IPS-15b (cell line): ENCODE measurements around the gene KLC1.

Experiments used
- H3K27me3 ChIP-seq: one replicate; pipeline ENCODE4 v1.6.1; 2013; ENCODE audit warnings: low read length; ENCODE audit not compliant: control insufficient read depth, insufficient read depth
- H3K36me3 ChIP-seq: one replicate; pipeline ENCODE4 v1.6.1; 2013; ENCODE audit warnings: low read length; ENCODE audit not compliant: control insufficient read depth, insufficient read depth
- H3K4me1 ChIP-seq: one replicate; pipeline ENCODE4 v1.6.1; 2013; ENCODE audit warnings: mild to moderate bottlenecking, low read length; ENCODE audit not compliant: control insufficient read depth, insufficient read depth
- H3K4me3 ChIP-seq: one replicate; pipeline ENCODE4 v1.5.1; 2013; ENCODE audit warnings: low read depth, low read length
- H3K9ac ChIP-seq: one replicate; pipeline ENCODE4 v1.6.1; 2013; ENCODE audit warnings: low read depth, mild to moderate bottlenecking, low read length
- H3K9me3 ChIP-seq: one replicate; pipeline ENCODE4 v1.6.1; 2013; ENCODE audit warnings: mild to moderate bottlenecking, low read length; ENCODE audit not compliant: control insufficient read depth, insufficient read depth

The KLC1 gene

DNA sequence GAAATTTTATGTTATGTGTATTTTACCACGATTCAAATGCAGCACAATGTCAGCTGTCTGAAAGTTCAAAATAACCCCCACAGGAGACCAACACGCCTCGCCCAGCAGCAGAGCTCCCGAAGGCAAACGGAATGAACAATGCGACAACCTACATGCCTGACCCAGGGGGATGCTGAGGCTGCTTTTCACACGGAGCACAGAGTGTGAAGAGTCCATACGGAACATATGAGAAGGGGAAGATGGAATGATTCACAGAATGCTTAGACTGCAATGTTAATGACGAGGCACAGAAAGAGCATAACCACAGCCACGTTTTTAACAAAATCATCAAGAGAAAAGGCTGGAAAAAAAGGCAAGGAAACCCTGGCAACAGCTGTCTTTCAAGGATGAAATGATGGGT, 109.2 kb downstream of the KLC1 start:
- Histone ChIP-seq H3K4me1 (no peaks in the 10 kb centered on the region), H3K27me3 (no peaks in the 10 kb centered on the region), H3K36me3 (peaks cover 17% of the 10 kb centered on the region), H3K9ac (no peak overlapping the region), H3K9me3 (no peaks in the 10 kb centered on the region), H3K4me3 (no peak overlapping the region)

DNA sequence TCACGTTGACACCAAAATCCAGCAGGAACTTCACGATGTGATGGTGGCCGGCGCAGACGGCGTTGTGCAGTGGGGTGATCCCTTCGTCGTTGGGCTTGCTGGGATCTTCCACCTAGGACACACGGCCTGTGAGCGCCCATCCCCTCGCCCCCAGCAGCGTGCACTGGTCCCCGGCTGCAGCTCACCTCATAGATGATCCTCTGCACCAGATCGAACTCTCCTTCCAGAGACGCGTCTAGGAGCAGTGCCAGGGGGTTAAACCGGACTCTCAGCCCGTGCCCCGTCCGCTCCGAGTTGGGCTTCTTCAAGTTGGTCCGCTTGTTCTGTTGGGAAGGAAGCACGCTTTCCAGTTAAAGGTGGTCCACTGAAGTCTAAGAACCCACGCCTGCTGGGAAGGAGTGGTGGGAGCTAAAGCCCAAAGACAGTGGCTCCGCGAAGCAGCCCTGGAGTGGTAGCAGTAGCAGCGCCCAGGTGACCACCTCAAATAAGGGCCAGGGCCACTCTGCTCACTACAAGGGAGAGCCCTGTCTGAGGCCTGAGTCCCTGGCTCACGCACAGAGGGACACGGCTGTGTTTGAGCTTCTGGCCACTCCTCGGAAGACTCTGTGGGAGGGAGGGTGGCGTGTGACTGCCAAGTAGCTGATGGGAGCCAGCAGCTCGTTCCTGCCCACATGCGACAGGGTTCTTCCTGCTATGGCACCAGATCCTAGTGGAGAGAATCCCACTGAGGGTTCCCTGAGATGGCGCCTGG, 109.9 kb downstream of the KLC1 start:
- Histone ChIP-seq H3K9ac (no peak overlapping the region), H3K36me3 (peaks cover 11% of the 10 kb centered on the region), H3K27me3 (no peaks in the 10 kb centered on the region), H3K4me3 (no peak overlapping the region), H3K9me3 (no peaks in the 10 kb centered on the region), H3K4me1 (no peaks in the 10 kb centered on the region)

DNA sequence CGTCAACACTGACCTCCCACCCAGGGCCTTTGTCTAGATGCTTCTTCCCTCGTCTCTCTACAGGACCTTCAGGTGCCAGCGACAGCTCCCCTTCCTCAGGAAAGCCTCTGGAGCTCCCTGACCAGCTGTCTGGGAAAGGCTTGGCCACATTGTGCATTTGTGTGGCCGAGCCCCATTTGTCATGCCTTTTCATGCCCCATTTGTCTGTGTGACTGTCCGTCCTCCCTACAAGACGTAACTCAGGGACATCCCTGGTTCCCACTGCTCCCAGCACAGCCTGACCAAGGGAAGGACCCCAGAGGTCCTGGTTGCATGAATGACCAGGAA, 110.4 kb downstream of the KLC1 start:
- Histone ChIP-seq H3K27me3 (no peaks in the 10 kb centered on the region), H3K4me3 (no peak overlapping the region), H3K9ac (no peak overlapping the region), H3K4me1 (no peaks in the 10 kb centered on the region), H3K36me3 (peaks cover 6% of the 10 kb centered on the region), H3K9me3 (no peaks in the 10 kb centered on the region)

DNA sequence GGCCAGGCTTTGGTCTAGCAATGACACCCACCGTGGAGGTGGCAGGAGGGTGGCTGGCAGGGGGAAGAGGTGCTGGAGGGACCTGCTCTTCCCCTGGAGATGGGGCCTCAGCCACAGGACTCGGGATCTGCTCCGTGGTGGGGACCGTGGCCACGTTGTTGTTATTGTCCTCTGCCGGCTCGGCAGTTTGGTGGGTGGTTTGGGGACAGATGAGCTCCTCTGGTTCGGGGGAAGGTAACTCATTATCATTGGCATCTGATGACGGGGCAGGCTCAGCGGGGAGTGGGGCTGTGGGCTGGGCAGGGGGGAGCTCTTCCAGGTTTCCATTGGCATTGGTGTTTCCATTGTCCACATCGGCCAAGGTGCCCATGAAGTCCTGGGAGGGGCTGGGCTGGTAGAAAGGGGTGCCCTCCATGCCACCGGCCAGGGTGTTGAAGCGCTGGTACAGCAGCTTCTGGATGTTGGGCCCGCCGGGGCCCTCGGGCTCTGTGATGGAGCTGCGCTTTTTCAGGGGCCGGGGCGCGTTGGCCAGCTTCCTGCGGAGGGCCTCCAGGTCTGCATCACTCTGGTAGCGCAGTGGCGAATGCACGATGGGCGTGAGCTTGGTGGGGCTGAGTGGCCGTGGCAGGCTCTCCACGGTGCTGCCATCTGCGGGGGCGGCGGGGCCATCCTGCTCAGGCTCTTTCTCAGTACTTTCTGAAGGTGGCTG, 110.9 kb downstream of the KLC1 start:
- Histone ChIP-seq H3K9ac (no peak overlapping the region), H3K4me3 (no peak overlapping the region), H3K9me3 (no peaks in the 10 kb centered on the region), H3K36me3 (peaks cover 9% of the 10 kb centered on the region), H3K4me1 (no peaks in the 10 kb centered on the region), H3K27me3 (no peaks in the 10 kb centered on the region)

DNA sequence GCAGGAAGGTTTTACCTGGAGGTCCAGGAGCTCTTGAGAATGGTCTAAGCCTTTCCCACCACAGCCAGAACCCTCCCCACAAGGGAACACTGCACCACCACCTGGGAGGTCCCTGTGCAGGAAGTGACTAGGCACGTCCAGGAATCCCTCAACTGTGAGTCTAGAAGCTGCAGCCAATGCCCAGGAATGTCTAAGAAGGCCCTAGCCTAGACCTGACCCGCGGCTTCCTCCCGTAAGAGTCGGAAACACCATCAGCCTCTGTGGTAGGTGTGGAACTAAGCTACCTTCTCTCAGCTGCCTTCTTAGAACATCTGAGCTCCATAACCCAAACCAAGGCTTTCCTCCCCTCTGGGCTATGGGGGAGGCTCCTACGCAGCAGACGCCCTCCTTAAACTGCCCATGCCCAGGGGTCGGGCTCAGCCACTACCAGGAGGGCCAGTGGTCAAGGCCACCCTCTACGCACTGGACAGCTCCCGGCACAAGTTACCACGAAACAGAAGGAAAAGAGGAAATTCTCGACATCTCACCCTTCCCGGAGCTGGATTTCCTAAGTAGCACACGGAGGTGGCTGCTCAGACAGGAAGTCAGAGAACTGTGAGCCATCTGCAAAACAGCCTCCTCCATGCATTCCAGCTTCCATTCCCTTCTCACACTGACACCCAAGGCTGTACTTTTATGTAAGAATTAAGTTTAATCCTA, 112.1 kb downstream of the KLC1 start:
- Histone ChIP-seq H3K4me1 (no peaks in the 10 kb centered on the region), H3K4me3 (no peak overlapping the region), H3K36me3 (peaks cover 9% of the 10 kb centered on the region), H3K9ac (no peak overlapping the region), H3K9me3 (no peaks in the 10 kb centered on the region), H3K27me3 (no peaks in the 10 kb centered on the region)

DNA sequence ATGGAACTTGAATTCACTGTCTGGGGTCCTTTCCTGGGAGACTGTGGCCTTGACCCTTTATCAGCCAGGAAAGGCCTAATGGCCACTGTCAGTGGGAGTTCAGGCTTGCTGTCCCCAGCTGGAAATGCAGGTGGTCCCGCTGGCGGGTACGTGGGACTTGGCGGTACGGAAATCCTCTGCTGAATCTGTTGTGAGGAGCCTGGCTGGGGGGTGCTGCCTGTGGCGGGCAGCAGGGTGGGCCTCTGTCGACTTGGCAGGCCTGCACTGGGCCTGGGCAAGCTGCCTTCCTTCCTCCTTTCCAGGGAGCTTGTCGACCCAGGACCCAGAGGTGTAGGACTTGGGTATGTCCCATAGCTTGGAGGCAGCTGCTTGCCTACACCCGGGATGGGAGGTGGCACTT, 112.9 kb downstream of the KLC1 start:
- no peak overlapping the region for H3K4me3 ChIP-seq
- no peaks in the 10 kb centered on the region for H3K27me3 ChIP-seq
- H3K9me3 ChIP-seq, result no peaks in the 10 kb centered on the region
- H3K36me3 ChIP-seq, result peaks cover 9% of the 10 kb centered on the region
- H3K9ac ChIP-seq, result no peak overlapping the region
- H3K4me1 ChIP-seq, result no peaks in the 10 kb centered on the region

DNA sequence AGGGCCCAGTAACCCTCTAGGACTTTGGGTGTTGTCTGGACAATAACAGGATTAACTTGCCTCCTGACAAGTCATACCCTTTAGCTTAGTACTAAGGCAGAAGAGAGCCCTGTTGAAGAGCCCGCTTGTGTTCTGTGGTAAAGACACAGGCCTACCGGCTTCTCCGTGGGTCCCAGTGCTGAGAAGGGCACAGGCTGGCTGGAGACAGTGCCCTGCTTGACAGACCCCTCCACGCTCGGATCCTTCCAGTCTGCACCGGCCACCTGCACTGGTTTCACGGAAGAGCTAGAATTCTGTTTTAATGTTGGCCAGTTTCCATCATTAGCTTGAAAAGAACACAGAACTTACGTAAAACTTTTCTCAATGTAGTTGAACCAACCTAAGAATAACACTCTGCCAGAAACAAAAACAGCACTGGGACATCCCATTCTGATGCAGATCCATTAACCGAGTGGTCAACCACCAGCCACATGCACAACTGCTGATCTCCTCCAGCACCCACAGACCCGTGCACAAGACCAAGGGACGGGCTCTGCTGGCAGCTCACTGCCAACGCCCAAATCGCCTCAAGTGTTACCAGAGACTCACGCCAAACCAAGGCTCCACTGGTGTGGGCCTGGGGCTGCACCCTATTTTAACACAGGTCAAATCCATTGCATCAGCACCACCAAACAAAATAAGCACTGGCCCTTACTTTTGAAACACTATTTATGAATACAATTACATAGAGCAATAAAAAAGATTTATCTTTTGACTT, 113.7 kb downstream of the KLC1 start:
- Histone ChIP-seq H3K27me3 (no peaks in the 10 kb centered on the region), H3K9ac (no peak overlapping the region), H3K36me3 (peaks cover 9% of the 10 kb centered on the region), H3K4me3 (no peak overlapping the region), H3K9me3 (no peaks in the 10 kb centered on the region), H3K4me1 (no peaks in the 10 kb centered on the region)

DNA sequence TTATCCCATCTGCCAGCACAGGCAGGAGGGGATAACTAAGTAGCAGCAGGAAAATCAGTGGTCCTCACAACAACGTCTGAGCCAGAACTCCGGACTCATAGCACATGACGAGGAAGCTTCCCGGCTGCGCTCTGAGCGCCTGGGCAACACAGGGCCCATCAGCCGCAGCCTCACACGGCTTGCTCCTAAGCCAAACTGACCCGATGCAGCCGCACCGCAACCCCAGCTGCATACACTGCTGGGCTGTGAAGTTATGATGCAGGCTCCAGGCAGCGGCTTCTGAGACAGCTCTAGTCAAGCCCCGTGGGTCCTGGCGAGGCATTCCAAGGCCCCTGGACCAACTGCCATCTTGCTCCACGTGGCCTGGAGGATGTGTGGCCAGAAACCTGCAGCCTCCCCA, 114.7 kb downstream of the KLC1 start:
- Histone ChIP-seq H3K9ac (no peak overlapping the region), H3K27me3 (no peaks in the 10 kb centered on the region), H3K9me3 (no peaks in the 10 kb centered on the region), H3K4me3 (no peak overlapping the region), H3K4me1 (no peaks in the 10 kb centered on the region), H3K36me3 (peaks cover 5% of the 10 kb centered on the region)

DNA sequence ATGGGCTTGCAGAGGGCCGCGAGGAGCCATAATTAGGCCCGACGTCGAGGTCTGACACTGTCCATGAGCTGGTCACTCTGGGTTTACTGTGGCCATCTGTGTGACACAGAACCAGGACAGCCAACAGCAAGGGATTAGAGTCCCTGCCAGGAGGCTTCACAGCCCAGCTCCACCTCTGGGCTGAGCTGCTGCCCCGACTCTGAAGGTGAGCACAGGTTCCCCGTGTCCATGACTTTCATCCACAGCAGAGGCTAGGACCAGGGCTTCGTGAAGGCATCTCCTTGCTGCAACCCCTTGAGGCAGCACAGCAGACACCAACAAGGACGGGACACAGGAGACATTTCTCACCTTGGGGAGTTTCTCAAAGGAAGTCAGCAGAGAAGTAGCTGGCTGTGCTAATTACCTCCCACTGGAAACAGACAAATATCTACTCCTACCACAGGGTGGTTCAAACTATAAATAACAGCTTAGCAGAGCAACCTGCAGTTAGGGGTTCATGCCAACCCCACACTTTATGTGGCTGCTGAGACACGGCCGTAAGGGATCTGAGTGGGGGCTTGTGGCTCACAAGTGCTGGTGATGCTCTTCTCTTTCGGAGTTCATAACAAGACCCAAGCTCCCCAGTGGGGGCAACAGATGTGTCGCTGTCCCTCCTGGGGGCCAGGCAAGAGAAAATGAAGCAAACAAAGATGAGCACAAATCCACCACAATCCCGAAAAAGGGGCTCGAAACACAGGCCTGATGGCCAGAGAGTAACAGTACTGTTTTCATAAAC, 115.8 kb downstream of the KLC1 start:
- Histone ChIP-seq H3K4me1 (no peaks in the 10 kb centered on the region), H3K9ac (no peak overlapping the region), H3K27me3 (no peaks in the 10 kb centered on the region), H3K36me3 (peaks cover 3% of the 10 kb centered on the region), H3K9me3 (no peaks in the 10 kb centered on the region), H3K4me3 (no peak overlapping the region)

DNA sequence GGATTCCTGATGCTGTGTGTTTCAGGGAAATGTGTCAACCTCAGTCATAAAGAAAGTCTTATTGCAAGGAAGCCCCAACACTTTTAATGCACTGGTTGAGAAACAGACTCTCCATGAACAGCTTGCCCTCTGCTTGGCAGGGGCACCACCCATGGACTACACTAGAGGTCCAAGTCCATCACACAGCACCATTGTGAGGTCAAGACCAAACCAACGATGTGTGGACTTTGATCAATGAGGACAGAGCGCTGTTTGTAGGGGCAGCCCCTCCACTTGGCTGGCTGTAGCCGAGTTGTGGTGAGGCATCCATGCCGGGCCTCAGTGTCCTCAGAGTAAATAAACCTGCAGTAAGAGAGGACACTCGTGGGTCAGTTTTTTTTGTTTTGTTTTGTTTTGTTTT, 116.4 kb downstream of the KLC1 start:
- peaks cover 3% of the 10 kb centered on the region for H3K36me3 ChIP-seq
- H3K27me3 ChIP-seq, result no peaks in the 10 kb centered on the region
- H3K9me3 ChIP-seq, result no peaks in the 10 kb centered on the region
- H3K9ac ChIP-seq, result no peak overlapping the region
- H3K4me1 ChIP-seq, result no peaks in the 10 kb centered on the region
- H3K4me3 ChIP-seq, result no peak overlapping the region

DNA sequence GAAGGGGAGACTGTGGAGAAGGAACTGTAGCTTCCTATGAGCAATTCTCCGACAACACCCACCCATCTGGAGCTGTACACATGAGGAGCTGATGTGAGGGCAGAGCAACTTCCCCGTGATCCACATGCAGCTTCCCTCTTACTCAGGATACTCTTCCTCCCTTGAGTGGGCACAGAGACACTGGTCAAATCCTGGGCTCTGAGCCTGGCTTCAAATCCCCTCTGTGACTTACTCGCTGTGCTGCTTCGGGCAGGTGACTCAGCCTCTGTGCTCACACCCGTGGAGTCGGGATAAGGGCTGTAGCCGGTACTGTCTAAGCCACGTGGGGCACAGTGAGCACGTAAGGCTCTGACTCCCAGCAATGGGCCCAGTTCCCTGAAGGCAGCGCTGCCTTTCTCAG, 117.7 kb downstream of the KLC1 start:
- peaks cover 3% of the 10 kb centered on the region for H3K36me3 ChIP-seq
- no peaks in the 10 kb centered on the region for H3K27me3 ChIP-seq
- H3K4me1 ChIP-seq, result no peaks in the 10 kb centered on the region
- H3K9me3 ChIP-seq, result no peaks in the 10 kb centered on the region
- no peak overlapping the region for H3K9ac ChIP-seq
- no peak overlapping the region for H3K4me3 ChIP-seq
